GM12872 (cell line): ENCODE measurements around the gene HRCT1.

Experiments used
- CTCF ChIP-seq: IDR thresholded peaks from 3 replicates; pipeline ENCODE4 v1.5.1; 2011; ENCODE audit warnings: low read depth, mild to moderate bottlenecking, low read length, moderate library complexity; ENCODE audit not compliant: insufficient read depth

The HRCT1 gene

GRCh38 chr9:35935755-35936509 is 29.9 kb downstream of the HRCT1 start:
- TF ChIP-seq CTCF, result no peak

DNA sequence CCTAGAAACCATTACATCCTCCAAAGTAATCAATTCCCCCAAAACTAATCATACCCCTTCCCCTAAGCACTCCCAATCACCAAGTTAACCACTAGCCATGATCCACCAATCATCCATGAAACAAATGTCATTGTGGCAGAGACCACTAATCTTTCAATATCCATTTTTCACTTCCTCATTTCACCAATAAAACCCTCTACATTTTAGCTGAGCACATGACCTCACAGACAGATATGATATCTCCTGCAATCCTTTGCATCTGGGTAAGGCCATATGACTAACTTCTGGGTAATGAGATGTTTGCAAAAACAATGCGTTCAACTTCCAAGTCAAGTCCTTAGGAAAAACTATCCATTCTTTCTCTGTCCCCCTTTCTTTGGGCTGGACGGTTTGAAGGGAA is 31.2 kb downstream of the HRCT1 start:
- TF ChIP-seq CTCF, result no peak

DNA sequence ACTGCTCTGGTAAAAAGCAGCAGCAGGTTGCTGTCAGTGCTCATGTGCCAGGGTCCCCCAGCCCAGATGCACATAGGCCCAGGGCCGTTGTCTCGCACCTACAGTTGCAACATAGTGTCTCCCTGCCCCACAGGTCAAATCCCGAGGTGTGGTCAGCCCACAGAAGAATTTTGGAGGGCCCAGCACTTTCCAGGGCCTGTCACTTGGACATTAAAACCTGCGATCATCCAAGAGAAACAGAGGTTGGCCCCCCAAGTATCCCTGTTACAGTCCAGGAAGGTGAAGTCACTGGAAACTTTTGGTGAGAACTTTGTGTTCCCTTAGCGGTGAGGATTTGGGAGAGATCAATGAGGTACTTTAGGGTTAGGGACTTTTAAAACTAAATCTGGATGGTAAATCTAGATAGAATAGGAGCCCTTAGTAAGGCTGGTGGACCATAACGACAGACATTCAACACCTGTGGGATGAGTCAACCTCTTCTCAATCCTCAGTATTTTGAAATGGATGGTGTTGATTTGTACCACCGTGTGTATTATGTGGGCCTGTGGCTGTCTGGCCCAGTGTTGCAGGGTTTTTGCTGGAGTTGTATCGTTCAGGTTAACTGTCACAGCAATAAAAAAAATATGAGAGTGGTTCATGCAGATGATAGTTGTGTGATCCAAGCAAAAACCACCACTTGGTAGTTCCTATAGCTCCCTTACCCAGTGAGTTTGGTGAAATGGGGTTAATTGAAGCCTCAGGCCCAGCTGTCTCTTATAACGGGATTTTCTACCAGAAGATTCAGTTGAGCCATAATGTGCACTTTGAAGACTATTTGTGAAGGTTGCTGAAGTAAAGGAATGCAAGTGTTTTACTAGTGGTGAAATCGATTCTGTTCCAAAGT is 32.7 kb downstream of the HRCT1 start:
- no peak for TF ChIP-seq CTCF

DNA sequence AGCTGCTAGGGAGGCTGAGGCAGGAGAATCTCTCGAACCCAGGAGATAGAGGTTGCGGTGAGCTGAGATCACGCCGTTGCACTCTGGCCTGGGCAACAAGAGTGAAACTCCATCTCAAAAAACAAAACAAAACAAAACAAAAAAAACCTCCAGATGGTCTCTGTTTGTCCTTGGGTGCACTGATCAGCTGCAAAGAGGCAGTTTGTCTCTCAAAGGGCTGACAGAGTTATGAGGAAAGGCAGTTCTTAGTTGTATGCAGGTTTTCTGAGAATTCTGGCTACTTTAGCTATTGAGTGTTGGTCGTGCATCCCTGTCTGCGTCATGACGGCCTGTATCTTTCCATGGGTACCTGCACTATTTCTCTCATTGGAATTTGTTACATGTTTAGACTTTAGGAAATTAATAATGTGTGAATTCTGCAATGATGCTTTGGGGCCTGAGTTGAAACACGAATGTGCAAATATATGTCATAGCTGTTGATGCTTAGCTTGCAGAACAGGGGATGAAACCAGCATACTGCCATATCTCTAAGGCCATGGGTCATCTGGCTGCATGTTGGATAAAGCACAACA is 33.8 kb downstream of the HRCT1 start:
- TF ChIP-seq CTCF, result no peak

DNA sequence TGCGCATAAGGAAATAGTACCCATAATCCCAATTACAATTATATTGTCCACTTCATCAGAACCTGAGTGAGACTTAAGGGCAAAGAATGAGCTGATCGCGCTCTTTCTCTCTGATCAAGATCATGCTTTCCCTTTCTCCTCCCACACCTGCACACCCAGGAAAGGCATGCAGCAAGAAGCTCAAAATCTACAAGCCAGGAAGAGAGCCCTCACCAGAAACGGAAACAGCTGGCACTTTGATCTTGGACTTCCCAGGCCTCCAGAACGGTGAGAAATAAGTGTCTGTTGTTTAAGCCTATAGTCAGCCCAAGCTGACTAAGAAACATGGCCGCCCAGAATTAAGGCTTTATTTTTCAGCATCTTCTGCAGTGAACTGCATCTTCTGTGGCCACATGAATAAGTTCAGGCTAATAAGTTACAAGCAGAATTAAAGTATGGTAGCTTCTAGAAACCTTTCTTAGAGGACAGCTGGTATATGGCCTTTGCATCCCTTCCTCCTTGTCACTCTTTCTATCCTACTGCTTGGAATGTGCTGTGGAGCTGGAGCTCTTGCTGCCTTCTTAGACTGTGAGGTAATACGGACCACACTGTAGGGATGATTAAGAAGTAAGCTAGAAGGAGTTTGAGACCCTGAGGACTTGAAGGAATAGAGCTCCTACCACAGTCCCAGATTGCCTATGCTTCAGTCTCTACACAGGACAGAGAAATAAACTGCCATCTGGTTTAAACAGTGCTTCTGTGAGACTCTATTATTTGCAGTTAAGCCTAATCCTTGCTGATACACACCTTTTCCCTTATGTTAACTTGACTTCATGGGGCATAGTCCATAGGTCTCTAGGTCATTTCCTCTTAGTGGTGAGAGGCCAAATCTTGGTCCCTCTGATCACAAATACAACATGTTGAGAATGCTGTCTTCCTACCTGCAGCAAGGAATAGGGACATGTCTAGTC is 34.7 kb downstream of the HRCT1 start:
- no peak for TF ChIP-seq CTCF

GRCh38 chr9:35942286-35942685 is 36.3 kb downstream of the HRCT1 start:
- TF ChIP-seq CTCF, result no peak

DNA sequence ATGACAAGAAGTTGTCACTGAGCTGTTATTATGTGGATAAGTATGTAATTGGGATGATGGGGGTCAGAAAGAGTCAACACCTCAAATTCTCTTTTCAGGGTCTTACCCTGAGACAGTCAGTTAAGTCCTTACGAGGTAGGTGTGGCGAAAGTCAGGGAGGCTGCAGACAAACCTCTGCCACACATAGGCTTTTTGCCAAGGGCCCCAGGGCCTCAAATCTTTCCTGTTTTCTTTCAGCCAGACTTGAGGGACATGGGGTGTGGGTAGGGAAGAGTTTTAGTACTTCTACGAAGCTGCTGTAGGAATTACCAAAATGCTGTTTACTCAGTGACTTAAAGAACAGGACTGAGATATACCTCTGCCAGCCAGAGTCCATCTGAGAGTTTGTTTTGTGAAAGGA is 38.2 kb downstream of the HRCT1 start:
- TF ChIP-seq CTCF, result no peak
